Mucosa of stomach (tissue), 1 donor: Measurements from ENCODE around the gene RLN2.

Experiments
- H3K27me3 ChIP-seq: one replicate; pipeline ENCODE4 v1.7.0; 2013; ENCODE audit warnings: mild to moderate bottlenecking, low read length; ENCODE audit not compliant: control insufficient read depth, insufficient read depth
- H3K36me3 ChIP-seq: one replicate; pipeline ENCODE4 v1.7.0; 2013; ENCODE audit warnings: low read length; ENCODE audit not compliant: control insufficient read depth, insufficient read depth
- H3K4me1 ChIP-seq: one replicate; pipeline ENCODE4 v1.7.0; 2013; ENCODE audit warnings: mild to moderate bottlenecking, low read length; ENCODE audit not compliant: control insufficient read depth, insufficient read depth
- H3K4me3 ChIP-seq: one replicate; pipeline ENCODE4 v1.7.0; 2013; ENCODE audit warnings: low read length
- H3K9ac ChIP-seq: one replicate; pipeline ENCODE4 v1.7.0; 2013; ENCODE audit warnings: mild to moderate bottlenecking, low read length, moderate library complexity
- H3K9me3 ChIP-seq: one replicate; pipeline ENCODE4 v1.7.0; 2013; ENCODE audit warnings: mild to moderate bottlenecking, low read length, moderate library complexity; ENCODE audit not compliant: control insufficient read depth
- donor health status: Pancreatic carcinoma.

Gene RLN2

DNA sequence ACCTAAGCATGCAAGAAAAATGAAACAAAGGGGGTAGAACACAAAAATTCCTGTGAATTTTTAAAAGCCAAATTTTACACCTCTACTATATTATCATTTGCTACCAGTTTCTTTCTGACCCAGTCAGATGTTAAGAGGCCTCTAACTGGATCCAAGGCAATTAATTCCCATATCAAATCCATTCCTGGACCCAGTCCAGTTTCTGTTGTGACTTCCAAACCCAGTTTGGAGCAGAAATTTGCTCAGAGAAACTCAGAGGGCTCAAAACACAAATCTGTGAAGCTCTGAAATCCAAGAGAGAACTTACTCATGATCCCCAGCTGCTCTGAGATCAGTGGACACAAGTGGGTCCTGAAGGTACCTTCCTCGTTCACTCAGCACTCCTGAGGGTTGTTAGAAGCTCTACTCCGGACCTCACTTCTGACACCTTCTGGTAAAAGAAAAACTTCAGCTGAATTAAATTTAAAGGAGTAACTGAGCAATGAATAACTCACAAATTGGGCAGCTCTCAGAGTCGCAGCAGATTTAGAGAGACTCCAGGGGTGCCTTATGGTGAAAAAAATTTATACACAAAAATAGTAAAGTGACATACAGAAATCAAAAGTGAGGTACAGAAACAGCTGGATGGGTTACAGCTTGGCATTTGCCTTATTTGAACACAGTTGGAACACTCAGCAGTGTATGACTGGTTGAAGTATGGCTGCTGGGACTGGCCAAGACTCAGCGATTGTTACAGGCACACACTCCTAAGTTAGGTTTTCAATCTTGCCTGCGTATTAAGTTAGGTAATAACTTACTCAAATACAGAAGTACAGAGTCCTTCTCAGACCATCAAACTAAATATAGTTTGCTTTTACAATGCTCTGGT is 40.9 kb downstream of the RLN2 start:
- Histone ChIP-seq H3K4me1 (no peaks in the 10 kb centered on the region), H3K4me3 (no peak overlapping the region), H3K9me3 (no peaks in the 10 kb centered on the region), H3K9ac (no peak overlapping the region), H3K36me3 (no peaks in the 10 kb centered on the region), H3K27me3 (no peaks in the 10 kb centered on the region)
